ENCODE data around the gene MRPS26.

The MRPS26 gene

DNA sequence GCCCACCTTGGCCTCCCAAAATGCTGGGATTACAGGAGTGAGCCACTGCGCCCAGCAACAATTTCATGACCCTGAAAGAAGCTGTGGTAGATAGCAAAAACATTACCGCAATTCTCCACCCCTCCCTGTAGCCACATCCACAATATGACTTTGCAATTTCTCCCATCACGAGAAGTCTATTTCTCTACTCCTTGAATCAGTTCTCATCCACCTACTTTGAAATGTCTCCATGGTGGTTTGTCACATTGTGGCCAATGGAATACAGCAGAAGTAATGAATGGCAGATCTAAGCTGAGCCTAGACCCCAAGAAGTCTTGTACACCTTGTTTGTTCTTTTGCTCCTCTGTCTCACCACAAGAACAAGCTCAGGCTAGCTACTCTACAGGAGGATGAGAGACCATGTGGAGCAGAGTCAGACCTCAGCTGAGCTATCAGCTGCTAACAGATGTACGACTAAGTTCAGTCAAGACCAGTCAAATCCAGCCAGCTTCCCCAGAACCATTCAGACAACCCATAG, 31.8 kb downstream of the MRPS26 start:
- no peak for DNase-seq

DNA sequence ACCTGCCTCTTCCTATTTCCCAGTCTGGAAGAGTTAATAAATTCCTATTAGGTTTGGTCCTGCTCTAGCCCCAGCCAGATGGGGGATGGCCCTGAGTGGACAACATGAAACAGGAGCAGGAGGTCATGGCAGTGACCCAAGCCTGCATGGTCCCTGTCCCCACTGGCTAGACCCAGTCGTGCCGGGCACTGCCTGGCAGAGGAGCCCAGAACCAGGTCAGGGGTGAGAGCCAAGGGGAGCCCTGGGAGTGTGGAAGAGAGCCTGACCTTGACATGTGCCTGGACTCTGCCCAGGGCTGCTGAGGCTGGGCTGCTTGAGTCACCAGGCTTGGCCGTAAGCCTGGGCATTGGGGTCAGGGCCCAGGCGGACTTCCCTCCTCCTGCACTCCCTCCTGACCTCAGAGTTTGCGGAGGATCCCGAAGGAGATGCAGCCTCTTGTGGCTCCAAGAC, 35.1 kb downstream of the MRPS26 start:
- no peak for DNase-seq

DNA sequence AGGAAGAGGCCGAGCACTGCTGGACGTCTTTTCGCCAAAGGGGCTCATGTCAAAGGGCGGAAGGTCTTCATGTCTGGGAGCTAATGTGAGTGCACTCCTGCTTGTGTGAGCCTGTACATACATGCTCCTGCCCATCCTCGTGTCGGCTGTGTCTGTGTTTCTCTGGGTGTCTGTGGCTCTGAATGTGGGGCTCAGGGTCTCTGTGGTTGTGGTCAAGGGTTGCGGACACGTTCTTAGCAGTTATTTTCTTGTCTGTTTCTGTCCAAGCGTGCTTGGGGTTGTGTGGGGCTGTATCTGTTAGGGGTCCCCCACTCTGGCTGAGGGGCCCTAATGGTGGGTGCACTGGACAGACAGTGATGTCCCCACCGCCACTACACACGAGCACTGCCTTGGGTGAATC, 35.8 kb downstream of the MRPS26 start:
- no peak for DNase-seq

DNA sequence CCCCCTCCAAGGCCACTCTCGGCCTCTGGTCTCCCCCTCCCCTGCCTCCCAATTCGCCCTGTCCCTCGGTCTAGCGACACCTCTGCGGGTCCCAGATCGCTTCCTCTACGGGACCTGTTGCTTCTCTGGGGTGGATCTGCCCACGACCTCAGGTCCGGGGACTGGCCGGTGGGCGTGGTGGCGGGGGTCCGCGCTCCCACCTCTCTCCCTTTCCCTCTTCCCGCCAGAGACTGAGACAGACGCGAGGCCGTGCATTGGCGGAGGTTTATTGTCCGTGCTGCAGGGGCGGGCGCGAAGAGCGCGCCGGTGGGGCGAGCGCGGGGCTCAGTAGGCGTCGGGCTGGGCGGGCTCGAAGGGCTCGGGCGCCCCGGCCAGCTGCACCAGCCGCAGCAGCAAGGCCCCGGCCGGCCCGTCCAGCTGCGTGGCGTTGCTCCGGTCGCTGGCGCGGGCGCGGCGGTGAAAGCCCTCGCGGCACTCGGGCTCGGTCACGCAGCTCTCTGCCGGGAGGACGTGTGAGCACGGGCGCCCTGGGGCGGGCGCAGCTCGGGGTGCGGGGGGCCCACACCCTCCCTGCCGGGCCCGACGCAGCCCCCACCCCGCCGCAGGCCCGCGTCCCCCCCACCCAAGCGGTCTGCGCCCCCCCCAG, 36.6 kb downstream of the MRPS26 start:
- DNase-seq, result peak; percentile 47

DNA sequence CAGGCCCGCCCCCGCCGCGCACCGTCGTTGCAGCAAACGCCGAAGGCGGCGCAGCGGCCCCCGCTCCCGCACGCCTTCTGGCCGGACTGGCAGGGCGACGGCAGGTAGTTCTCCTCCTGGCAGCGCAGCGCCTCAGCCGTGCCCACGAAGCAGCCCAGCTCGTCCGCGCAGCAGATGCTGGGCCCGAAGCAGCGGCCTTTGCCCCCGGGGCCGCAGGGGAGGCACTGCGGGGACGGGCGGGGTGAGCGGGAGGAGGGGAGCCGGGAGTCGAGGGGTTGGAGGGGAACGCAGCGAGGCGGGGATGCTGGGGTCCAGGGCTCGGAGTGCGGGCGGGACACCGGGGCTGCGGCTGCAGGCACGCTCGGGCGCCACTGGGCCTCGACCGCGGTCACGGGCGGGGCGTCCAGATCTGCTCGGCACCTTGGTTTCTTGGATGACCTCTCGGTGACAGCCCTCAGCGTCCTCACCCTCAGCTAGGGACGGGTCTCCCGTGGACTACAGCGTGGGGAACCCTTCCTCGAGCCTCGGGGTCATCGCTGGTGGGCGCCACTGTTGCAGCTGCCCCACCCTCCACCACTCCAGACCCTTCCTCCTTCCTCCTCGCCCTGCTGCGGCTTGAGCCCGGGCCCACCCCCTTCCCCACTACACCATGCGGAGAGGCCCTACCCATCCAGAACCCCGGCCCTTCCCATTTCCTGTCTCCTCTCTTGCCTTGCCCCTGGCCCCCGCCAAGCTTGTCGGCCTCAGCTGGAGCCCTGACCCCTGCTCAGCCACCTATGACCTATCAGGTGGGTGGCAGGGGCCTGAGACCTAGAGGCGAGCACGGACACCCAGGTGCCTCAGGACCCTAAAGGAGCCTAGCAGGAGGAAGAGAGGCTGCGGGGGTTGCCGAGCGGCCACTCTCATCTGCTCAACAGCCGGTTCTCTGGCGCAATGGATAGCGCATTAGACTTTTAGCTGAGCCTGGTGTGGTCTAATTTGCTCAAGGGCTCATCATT, 37.4 kb downstream of the MRPS26 start:
- DNase-seq, result peak; percentile 47

DNA sequence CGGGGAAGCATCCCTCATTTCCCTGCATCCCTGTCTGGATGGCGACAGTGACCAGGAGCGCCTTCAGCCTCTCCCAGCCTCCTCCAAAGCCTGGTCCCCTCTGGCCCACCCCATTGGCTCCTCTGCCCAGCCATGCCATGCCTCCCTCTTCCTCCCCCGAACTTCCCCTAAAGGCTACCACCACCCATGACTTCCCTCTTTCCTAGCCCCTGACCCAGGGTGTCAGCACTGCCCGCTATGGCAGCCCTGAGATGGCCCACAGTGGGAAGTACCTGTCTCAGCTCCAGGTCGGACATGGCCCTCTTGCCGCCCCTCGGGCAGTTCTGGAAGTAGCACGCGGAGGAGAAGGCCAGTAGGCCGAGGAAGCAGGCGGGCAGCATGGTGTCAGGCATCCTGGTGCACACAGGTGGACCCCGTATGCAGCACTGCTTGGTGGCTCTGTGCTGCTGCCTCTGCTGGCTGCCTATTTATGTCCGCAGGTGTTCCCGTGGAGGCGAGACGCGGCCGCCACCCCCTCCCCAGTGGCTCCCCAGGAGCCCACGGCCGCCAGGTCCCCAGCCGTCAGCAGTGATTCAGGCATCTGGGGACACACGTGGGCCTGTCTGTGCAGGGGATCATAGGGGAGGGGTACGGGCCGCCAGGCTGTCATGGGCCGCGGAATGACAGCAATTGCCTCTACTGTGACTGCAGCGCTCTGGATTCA, 38.6 kb downstream of the MRPS26 start, which contains the start of gene AVP:
TSS of gene AVP (minus strand) at position 442 of the 703 bp plus-strand sequence. CDS start at position 392, 50 bp downstream.
- DNase-seq, result peak; percentile 15

DNA sequence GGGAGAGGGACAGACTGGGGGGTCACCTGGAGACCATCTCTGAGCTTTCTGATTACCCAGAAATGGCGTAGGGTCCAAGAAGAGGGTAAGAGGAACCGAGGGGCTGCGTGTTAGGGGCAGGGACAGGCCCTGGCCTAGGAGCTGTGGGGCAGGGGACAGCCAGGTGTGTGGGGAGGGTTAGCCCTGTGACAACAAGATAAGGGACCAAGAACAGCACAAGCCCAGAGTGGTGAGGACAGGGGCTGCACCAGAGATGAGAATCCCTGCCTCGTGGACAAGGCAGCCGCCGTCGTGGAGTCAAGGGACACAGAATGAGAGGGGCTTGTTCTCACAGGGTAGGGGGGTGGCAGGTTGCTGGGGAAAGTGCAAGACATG, 39.1 kb downstream of the MRPS26 start:
- DNase-seq, result no peak

DNA sequence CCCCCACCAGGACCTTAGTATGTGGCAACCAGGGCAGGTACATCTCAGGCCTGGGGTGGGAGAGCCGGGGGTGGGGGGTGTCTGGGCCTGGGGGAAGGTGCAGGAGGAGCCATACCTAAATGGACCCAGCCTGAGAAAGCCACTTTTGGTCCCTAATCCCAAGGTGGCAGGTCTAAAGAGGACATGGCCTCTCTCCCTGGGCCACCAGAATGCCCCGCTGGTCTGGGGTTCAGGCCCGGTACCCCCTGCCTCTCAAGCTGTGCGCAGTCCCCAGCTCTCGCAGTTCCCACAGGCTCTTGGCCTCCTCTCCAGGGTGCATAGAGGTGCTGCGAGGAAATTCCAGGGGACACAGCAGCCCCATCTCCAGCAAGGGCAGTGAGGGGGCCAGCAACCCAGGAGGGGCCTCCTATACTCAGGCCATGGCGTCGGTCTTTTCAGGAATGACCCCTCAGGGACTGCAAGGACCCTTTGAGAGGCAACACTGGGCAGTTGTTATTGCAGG, 39.8 kb downstream of the MRPS26 start:
- DNase-seq, result no peak

DNA sequence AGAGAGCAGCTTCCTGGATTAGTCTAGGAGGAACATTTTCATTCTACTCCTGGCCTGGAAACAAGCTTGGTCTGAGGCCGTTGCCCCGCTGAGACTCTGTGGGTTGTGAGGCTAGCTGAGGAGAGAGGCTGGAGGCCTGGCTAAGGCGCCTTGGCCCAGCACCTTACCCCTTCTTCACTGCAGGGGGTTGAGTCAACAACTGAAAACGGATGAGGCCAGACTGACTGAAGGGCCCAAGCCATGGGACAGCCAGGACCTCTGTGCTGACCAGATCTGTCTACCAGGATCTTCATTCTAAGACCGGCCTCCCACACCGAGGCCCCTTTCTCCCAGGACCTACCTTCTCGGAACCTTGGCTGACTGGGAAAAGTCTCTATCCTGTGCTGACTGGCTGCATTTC, 42.2 kb downstream of the MRPS26 start:
- no peak for DNase-seq

DNA sequence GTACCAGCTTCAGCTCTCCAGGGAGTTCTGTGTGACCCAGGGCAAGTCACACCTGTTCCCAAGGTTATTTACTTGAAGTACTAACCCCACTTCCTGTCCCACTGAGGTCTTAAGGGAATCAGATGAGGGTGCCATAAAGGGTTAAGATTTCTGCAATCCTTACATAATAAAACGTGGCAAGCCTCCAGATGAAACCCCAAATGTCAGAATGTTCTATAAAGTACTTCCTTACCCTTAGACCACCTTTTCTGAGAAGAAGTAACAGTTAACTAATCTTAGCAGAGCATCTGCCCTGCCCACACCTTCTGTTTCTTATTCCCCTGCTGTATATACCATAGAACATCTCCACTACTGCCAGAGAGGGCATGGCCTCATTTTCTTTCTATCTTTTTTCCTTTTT, 44.7 kb downstream of the MRPS26 start:
- no peak for DNase-seq

DNA sequence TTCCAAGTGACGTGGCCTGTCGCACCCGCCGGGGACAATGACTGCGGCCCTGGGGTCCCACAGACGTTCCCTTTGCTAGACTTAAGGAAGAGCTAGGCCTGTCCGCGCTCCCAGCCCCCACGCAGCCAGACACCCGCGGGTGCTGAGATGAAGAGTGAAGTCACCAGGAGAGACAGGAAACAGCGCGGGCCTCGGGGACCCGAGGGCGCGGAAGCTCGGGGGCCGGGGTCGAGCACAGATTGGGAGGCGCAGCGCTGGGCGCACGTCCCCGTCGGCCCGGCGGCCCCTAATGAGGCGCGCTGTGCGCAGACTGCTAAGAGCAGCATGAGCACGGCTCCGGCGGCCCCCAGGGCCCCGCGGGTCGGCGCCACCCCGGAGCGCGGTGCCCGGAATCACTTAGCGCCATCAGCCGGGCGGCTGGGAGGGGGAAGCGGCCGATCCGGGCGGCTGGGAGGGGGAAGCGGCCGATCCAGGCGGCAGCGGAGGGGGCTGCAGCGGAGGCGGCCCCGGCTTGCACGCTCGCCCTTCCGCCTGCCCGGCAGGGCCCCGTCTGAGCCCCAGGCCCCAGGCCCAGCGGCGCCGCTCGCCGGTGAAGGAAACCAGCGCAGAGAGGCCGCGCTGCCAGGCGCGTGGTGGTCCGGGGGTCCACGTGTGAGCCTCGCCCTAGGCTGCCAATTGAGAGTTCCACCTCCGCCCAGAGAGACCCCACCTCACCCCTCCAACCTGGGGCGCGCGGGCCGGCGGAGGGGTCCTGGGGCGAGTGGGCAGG, 46.9 kb downstream of the MRPS26 start:
- DNase-seq, result peak; percentile 31

DNA sequence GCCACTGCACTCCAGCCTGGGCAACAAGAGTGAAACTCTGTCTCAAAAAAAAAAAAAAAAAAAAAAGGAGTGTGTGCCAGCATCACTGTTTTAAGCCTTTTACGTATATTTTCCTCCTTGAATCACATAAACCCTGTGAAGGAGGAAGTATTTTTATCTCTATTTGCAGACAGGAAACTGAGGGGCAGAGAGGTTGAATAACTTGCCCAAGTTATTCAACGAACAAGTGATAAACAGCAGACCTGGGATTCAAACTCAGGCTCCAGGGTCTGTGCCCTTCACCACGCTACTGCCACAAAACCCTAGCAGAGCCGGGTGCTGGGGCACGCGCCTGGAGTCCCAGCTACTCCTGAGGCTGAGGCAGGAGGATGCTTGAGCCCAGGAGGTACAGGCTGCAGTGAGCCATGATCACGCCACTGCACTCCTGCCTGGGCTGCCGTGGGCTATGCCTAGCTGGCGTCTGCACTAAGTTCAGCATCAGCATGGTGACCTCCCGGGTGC, 48.1 kb downstream of the MRPS26 start:
- DNase-seq, result no peak

DNA sequence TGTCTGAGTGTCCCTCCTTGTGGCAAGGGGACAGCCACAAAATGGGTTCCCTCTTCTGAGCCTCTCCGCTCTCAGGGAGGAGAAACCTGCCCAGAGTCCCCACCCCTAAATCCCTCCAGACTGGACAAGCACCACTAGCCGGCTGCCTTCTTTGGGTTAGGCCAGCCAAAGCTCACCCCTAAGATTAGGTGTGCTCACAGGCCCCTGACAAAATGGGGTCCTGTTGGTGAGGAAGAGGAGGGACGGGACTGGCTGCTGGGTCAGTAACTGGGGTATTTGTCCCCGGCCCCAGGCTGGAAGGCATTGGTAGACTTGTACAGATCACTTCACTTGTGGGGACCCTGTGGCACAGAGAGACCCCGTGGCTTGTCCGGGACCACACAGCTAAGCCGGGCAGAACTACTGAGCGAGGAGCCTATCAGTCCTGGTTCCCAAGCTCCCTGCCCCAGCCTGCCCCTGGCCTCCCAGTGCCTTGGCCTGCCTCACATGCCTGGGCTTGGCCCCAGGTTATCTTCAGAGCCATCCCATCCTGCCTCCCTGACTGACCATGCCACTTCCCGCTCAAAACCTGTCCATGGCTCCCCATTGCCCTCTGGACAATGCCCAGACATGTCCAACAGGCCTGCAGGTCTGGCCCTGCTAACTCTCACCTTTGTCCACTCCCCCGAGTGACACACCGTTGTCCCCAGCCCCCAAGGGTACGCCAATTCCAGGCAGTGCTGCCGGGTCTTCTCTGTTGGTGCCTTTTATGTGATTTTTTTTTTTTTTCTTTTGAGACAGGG, 49.2 kb downstream of the MRPS26 start:
- no peak for DNase-seq

All from NCI-H146 (cell line).